Panc1 (cell line): ENCODE measurements around the gene CLEC16A. TPM values are rescaled to one million over a fixed set of nuclear protein-coding genes. Genes with fewer than 3 reads are reported as not detected.

Source experiments
- ATAC-seq: fragments of 200-7000 bp; cut with Tn5 transposase; 2 replicates; pipeline ENCODE4 v1.9.1; 2020; ENCODE audit warnings: mild to moderate bottlenecking, moderate library complexity
- BruUV-seq: library from RNA; stranded (reverse); fragments of 400-500 nt; replicated peaks from 2 replicates; lab custom pipeline; 2021; lab: Mats Ljungman, UMichigan
- CTCF ChIA-PET: fragments of 300-600 bp; sonication (Branson Sonifier 250); formaldehyde crosslinking; loops from one replicate; lab custom pipeline; 2022; ENCODE audit warnings: antibody characterized with exemption; lab: Charles Lee
- POLR2A ChIA-PET: fragments of 300-600 bp; sonication (Branson Sonifier 250); formaldehyde crosslinking; loops from one replicate; lab custom pipeline; 2022; ENCODE audit warnings: antibody characterized with exemption; lab: Charles Lee
- DNase-seq: peaks from one replicate; pipeline ENCODE4 v3.0.0-alpha.2; 2010; ENCODE audit warnings: low read depth, low spot score
- H3K27ac ChIP-seq: 2 replicates; pipeline ENCODE4 v1.5.1; 2011; ENCODE audit warnings: mild to moderate bottlenecking, low read length, inconsistent platforms
- H3K27me3 ChIP-seq: fragments of 200-500 bp; sonication (Bioruptor generic); 2 replicates; pipeline ENCODE4 v1.6.0; 2014; ENCODE audit warnings: low read length, inconsistent platforms; ENCODE audit not compliant: control insufficient read depth, insufficient read depth
- H3K36me3 ChIP-seq: fragments of 200-500 bp; sonication (Bioruptor generic); 2 replicates; pipeline ENCODE4 v1.5.1; 2014; ENCODE audit warnings: inconsistent platforms, mild to moderate bottlenecking, low read length, moderate library complexity; ENCODE audit not compliant: control insufficient read depth, insufficient read depth
- H3K4me1 ChIP-seq: 2 replicates; pipeline ENCODE4 v1.5.1; 2011; ENCODE audit warnings: inconsistent platforms, mild to moderate bottlenecking, low read length, moderate library complexity; ENCODE audit not compliant: control insufficient read depth, insufficient read depth
- H3K4me3 ChIP-seq, 2 experiments: 2 replicates each; pipeline ENCODE4 v1.5.1; 2011 to 2012; ENCODE audit warnings: low read depth in 2 of 2, low read length in 2 of 2, mild to moderate bottlenecking in 2 of 2, inconsistent platforms in 1 of 2, moderate library complexity in 1 of 2
- H3K9me3 ChIP-seq: fragments of 200-500 bp; sonication (Bioruptor generic); 2 replicates; pipeline ENCODE4 v1.5.1; 2014; ENCODE audit warnings: low read depth, mild to moderate bottlenecking, inconsistent platforms, low read length, moderate library complexity; ENCODE audit not compliant: control insufficient read depth, insufficient read depth
- CTCF ChIP-seq: fragments of 450-650 bp; IDR thresholded peaks from 2 replicates; pipeline ENCODE4 v1.5.1; 2017; ENCODE audit warnings: mild to moderate bottlenecking
- POLR2AphosphoS5 ChIP-seq: IDR thresholded peaks from 2 replicates; pipeline ENCODE4 v1.6.1; 2012; ENCODE audit warnings: mild to moderate bottlenecking, low read depth, low read length, moderate library complexity
- REST ChIP-seq, 2 experiments: IDR thresholded peaks; 2 replicates each; pipeline ENCODE4 v1.6.1; 2011 to 2012; ENCODE audit warnings: low read depth in 2 of 2, control low read depth in 1 of 2, low read length in 1 of 2, mild to moderate bottlenecking in 1 of 2, moderate library complexity in 1 of 2; ENCODE audit not compliant: insufficient read depth in 1 of 2
- SIN3A ChIP-seq: IDR thresholded peaks from 2 replicates; pipeline ENCODE4 v1.6.1; 2012; ENCODE audit warnings: low read depth, mild to moderate bottlenecking, low read length, moderate library complexity, borderline replicate concordance; ENCODE audit not compliant: insufficient read depth
- TCF7L2 ChIP-seq: IDR thresholded peaks from 2 replicates; pipeline ENCODE4 v1.6.1; 2011; ENCODE audit warnings: mild to moderate bottlenecking, low read depth, low read length, inconsistent platforms
- in situ Hi-C: cut with HindIII; loops from 2 replicates; pipeline ENCODE4 v1.10.0; 2016; ENCODE audit warnings: low sequenced_read_pairs, low pct_unique_long_range_greater_than_20kb
- intact Hi-C: fragments of 100-400 bp; cut with micrococcal nuclease; formaldehyde crosslinking; loops from one replicate; pipeline ENCODE4 v1.10.0; 2022; ENCODE audit not compliant: unreplicated experiment
- total RNA-seq: library from RNA; stranded (reverse); gene quantifications from one replicate; pipeline ENCODE4 v1.2.1, GENCODE V29; 2021; ENCODE audit not compliant: unreplicated experiment

CLEC16A gene
- total RNA-seq, 1 experiment from 2014 or later, result 21.0 TPM

DNA sequence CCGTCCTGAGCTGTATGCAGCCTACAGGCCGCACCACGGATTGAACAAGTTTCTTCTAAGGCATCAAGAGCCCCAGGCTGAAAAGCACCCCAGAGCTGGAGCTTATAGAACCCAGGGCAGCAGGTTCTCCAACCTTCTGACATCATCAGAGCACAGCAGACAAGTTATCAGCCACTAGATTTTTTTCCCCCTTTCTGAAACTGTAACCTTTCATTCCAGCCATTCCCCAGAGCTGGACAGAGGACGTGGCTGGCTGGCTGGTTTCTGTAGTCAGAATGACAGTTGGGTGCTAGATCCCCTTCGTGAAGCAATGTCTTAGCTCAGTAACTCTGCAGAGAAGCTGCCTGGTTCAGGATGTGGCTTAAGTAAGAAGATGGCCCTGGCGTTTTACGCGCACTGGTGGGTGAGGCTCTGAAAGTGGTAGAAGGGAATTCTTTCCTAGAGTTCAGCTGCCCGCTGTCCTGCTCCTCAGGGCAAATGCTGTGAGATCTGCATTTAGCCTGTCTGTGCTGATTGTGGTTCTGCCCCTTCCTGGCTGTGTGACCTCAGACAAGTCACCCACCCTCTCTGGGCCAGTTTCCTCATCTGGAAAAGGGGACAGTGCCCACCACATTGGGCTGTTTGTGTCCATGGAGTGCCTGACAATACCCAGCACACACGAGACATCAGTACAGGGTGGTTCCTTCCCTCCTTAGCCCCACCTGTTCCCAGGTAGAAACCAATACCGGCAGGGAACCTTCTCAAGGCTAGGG lies 11.2 kb upstream of the CLEC16A start:
- BruUV-seq, result no TSS peak
- intact Hi-C loops (no loop called here), in situ Hi-C loops (no loop called here)
- no peak for DNase-seq
- no peaks in the 10 kb centered on the region for H3K36me3 ChIP-seq
- no peak for ATAC-seq
- POLR2A ChIA-PET, result no interaction called here
- H3K4me1 ChIP-seq, result peaks cover 4% of the 10 kb centered on the region
- H3K27ac ChIP-seq, result no peak overlapping the region
- H3K27me3 ChIP-seq, result no peaks in the 10 kb centered on the region
- H3K9me3 ChIP-seq, result no peaks in the 10 kb centered on the region
- CTCF ChIA-PET, result no interaction called here
- TF ChIP-seq REST (IDR thresholded peaks at IDR 0.05; ENCODE audit: insufficient read depth in 1 of 2, low read depth in 2 of 2, low read length in 1 of 2), result no peak
- no peak for TF ChIP-seq SIN3A
- no peak for TF ChIP-seq POLR2AphosphoS5
- TF ChIP-seq CTCF, result no peak
- no peak for TF ChIP-seq TCF7L2
- H3K4me3 ChIP-seq, result no peak overlapping the region

GRCh38 chr16:10933865-10934264 lies 10.5 kb upstream of the CLEC16A start:
- no peaks in the 10 kb centered on the region for H3K36me3 ChIP-seq
- ChIA-PET CTCF (no interaction called here), POLR2A (no interaction called here)
- no peaks in the 10 kb centered on the region for H3K27me3 ChIP-seq
- no peak overlapping the region for H3K27ac ChIP-seq
- peaks cover 5% of the 10 kb centered on the region for H3K4me1 ChIP-seq
- H3K9me3 ChIP-seq, result no peaks in the 10 kb centered on the region
- intact Hi-C loops, result no loop called here
- DNase-seq (no peak), ATAC-seq (no peak)
- in situ Hi-C loops, result no loop called here
- TF ChIP-seq TCF7L2 (no peak), SIN3A (no peak), POLR2AphosphoS5 (no peak), REST (IDR thresholded peaks at IDR 0.05; ENCODE audit: insufficient read depth in 1 of 2, low read depth in 2 of 2, low read length in 1 of 2) (no peak), CTCF (no peak)
- no TSS peak for BruUV-seq
- no peak overlapping the region for H3K4me3 ChIP-seq
